ENCODE data around the gene PFDN6.

DNA sequence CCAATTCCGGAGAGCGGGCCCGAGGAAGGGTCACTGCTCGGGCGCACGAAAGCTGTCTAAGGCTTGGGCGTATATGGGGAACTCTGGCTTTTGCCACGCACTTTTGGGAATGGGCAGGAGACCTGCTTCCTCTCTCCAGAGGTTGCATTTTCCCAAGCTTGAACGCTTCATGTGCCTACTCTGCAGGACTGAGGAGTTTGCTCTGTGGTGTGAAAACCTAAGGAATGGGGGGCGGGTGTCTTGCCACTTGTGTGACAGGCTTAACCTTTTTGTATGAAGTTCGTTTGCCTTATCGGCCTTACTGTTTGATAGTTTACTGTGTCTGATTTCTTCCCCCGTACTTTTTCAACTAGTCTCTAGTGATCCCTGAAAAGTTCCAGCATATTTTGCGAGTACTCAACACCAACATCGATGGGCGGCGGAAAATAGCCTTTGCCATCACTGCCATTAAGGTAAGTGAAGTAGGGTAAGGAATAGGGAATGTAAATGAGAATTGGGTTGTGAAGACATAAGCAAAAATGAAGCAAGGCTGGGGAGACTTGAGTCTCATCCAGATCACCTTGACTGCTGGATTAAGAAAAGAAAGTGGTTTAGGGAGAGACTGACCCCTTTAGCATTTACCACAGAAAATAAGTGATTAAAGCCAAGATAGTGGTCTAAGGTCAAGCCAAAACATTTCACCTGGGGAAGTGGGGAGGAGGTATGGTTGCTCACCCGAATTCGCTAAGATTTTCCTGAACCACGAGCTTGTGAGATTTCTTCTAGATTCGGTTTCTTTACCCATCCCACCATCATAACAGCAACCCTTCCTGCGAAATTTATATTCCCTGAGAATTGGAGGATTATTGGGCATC, 16.9 kb upstream of the PFDN6 start:
- TF ChIP-seq, protein P1, sequence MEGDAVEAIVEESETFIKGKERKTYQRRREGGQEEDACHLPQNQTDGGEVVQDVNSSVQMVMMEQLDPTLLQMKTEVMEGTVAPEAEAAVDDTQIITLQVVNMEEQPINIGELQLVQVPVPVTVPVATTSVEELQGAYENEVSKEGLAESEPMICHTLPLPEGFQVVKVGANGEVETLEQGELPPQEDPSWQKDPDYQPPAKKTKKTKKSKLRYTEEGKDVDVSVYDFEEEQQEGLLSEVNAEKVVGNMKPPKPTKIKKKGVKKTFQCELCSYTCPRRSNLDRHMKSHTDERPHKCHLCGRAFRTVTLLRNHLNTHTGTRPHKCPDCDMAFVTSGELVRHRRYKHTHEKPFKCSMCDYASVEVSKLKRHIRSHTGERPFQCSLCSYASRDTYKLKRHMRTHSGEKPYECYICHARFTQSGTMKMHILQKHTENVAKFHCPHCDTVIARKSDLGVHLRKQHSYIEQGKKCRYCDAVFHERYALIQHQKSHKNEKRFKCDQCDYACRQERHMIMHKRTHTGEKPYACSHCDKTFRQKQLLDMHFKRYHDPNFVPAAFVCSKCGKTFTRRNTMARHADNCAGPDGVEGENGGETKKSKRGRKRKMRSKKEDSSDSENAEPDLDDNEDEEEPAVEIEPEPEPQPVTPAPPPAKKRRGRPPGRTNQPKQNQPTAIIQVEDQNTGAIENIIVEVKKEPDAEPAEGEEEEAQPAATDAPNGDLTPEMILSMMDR (IDR thresholded peaks at IDR 0.05; ENCODE audit: low read depth, low read length), result no peak
- TF ChIP-seq, protein P2, sequence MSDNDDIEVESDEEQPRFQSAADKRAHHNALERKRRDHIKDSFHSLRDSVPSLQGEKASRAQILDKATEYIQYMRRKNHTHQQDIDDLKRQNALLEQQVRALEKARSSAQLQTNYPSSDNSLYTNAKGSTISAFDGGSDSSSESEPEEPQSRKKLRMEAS (IDR thresholded peaks at IDR 0.05; ENCODE audit: low read depth, low read length), result no peak
- TF ChIP-seq POLR2A (IDR thresholded peaks at IDR 0.05; ENCODE audit: extremely low read depth, insufficient read length), result peak; percentile 4

Measured in NB4 (cell line).